HG03520 (cell line): ENCODE measurements around the gene MRC2.
"Not testable (repeated sequence)": the region's sequence is repeated elsewhere in the genome, so short reads cannot be mapped to it uniquely, and the experiment has no call there.

Experiments
- ATAC-seq: cut with Tn5 transposase; IDR thresholded peaks from one replicate; pipeline ENCODE4 v1.9.1; 2021; ENCODE audit warnings: mild to moderate bottlenecking, moderate library complexity; ENCODE audit not compliant: unreplicated experiment

The MRC2 gene

GRCh38 chr17:62676231-62676943 lies 48.9 kb downstream of the MRC2 start:
- ATAC-seq, result no peak

DNA sequence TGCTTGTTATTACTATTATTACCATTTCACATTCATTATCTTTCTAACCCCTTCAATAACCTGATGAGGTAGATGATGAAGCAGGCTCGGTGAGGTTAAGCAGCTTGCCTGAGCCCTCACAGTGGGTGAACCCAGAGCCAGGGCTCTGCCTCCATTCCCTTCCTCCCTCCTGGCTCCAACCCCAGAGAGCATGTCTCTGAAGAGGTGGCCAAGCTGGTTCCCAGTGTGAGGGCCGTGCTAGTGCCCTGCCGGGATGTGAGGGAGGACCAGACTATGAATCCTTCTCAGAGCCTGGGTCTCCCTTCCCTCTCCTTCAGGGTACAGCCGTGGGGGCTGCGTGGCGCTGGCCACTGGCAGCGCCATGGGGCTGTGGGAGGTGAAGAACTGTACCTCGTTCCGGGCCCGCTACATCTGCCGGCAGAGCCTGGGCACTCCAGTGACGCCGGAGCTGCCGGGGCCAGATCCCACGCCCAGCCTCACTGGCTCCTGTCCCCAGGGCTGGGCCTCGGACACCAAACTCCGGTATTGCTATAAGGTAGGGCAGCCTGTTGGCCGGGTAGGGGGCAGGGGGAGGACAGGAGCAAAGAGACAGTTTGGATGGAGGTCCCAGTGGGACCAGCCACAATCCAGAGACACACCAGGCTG lies 49.6 kb downstream of the MRC2 start:
- no peak for ATAC-seq

DNA sequence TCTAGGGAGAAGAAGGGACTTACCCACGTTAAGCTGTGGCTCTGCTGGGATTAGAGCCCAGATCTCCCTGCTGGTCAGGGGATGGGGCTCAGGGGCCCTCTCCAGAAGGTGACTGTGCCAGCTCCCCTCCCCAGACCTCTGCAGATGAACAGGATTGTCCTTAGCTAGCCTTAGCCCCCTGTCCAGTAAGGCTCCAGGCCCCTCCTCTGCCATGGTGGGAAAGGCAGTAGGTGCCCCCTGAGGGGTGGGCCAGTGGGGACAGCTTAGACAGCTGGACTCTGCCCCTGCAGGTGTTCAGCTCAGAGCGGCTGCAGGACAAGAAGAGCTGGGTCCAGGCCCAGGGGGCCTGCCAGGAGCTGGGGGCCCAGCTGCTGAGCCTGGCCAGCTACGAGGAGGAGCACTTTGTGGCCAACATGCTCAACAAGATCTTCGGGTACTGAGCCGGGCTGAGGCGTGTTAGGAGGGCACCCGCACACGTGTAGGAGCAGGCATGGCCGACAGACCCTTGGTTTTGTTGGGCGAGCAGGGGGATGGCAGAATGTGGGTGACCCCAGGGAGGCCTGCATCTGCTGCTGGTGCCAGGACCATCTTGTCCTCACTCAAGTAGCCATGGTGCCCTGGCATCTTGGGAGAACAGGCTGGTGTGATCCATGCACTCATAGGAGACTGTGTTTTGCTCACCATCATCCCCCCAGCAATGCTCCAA lies 50.9 kb downstream of the MRC2 start:
- no peak for ATAC-seq

GRCh38 chr17:62679866-62680377 lies 52.5 kb downstream of the MRC2 start:
- no peak for ATAC-seq

- no peak for ATAC-seq
Measured at GRCh38 chr17:62680541-62681052, 53.1 kb downstream of the MRC2 start.

GRCh38 chr17:62681061-62681938 lies 53.8 kb downstream of the MRC2 start:
- ATAC-seq, result no peak

GRCh38 chr17:62681939-62682381 lies 54.5 kb downstream of the MRC2 start:
- no peak for ATAC-seq

DNA sequence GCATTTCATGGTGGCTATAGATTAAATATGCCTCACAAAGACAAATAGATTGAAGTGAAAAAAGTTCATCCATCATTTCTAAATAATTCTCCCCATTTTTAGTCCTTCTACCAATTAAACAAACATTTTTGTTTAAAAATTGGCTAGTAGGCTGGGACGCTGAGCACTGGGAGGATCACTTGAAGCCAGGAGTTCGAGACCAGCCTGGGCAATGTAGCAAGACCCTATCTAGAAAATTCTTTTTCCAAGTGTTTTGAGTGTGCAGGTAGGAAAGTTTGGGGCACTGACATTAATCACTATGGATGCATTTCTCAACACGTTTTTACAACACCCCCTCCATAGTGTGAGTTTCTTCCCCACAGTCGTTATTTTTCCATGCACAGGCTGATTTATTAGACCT lies 56.7 kb downstream of the MRC2 start:
- no peak for ATAC-seq

DNA sequence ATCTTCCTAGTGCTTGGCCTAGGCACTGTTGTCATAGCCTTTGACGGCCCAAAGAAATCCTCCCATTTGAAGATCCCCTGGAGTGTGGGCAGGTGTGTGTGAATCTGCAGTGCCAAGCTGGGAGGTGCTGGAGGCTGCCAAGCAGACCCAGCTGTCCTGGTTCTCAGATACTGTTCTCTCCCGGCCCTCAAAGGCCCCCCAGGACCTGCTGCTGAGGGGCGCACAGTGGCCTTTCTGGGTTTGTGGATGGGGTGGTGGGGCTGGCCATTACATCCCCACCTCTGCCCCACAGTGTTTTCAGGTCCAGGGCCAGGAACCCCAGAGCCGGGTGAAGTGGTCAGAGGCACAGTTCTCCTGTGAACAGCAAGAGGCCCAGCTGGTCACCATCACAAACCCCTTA lies 60.5 kb downstream of the MRC2 start:
- no peak for ATAC-seq

- ATAC-seq, result no peak
Measured at GRCh38 chr17:62688398-62689160, 61.1 kb downstream of the MRC2 start.

- ATAC-seq, result no peak
Measured at GRCh38 chr17:62689441-62690167, 62.1 kb downstream of the MRC2 start.

DNA sequence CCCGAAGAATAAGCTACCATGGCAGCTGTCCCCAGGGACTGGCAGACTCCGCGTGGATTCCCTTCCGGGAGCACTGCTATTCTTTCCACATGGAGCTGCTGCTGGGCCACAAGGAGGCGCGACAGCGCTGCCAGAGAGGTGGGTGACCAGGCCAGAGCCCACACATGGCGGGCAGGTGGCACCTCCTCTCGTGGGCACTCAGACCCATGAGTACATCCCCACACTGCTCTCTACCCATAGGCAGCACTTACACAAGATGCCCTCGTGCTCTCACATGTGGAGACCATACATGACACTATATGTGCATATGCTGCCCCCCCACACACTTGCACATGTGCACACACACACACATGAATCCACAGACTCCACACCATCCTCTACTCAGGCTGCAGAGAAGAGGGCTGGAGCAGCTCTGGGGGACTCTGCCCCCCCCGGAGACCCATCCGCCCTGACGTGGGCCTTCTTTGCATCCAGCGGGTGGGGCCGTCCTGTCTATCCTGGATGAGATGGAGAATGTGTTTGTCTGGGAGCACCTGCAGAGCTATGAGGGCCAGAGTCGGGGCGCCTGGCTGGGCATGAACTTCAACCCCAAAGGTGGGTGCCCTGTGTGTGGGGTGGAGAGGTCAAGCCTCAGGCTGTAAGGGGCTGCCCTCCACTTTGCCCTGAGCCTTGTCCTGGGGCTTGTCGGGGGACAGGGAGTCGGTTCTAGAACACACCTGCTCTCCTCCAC lies 62.9 kb downstream of the MRC2 start:
- ATAC-seq, result no peak

DNA sequence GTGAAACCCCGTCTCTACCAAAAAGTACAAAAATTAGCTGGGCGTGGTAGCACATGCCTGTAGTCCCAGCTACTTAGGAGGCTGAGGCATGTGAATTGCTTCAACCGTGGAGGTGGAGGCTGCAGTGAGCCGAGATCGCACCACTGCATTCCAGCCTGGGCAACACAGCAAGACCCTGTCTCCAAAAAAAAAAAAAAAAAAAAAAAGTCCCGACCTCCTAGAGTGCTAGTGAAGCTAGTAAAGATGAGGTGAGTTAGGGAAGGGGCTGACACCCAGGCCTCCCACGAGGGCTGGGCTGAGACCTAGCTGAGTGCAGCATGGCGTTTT lies 64.1 kb downstream of the MRC2 start:
- not testable (repeated sequence) for ATAC-seq

DNA sequence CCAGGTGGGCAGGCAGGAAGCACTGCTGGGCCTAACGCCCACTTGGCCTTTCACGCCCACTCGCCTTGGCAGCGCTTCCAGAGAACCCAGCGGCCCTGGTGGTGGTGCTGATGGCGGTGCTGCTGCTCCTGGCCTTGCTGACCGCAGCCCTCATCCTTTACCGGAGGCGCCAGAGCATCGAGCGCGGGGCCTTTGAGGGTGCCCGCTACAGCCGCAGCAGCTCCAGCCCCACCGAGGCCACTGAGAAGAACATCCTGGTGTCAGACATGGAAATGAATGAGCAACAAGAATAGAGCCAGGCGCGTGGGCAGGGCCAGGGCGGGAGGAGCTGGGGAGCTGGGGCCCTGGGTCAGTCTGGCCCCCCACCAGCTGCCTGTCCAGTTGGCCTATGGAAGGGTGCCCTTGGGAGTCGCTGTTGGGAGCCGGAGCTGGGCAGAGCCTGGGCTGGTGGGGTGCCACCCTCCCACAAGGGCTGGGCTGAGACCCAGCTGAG lies 64.7 kb downstream of the MRC2 start:
- ATAC-seq, result no peak

GRCh38 chr17:62692721-62693431 lies 65.4 kb downstream of the MRC2 start:
- no peak for ATAC-seq

DNA sequence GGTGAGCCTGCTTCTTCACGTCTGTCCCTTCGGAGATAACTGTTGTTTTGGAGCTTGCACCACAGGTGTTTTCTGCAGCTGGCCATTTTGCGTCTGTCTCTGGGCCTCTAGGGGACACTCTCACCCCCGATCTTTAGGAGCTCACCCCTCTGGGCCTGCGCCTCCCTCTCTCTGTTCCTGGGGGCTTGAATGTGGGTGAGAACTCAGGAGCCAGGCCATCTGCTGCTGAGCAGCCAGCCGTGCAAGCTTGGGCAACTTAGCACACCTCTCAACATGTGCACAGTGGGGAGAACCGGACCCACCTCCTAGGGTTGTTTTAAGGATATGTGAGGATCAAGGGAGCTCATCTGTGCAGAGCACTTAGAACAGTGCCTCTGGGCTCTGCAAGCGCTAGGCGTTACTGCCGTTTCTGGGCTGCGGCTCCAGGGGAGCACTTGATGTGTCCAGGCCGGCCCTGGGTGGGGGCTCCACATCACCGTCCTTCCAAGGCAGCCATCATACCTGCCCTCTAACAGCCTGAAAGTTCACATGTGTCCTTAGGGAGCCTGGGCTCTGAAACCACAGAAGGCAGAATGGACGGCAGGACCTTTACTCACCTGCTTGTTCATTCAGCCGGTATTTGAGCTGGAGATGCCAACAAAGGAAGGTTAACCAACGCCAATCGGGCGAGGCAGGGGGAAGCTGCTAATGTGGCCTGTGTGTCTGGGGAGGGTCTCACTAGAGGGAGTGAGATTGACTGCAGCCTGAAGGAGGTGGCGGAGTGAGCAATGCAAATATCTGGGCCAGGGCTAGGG lies 66.3 kb downstream of the MRC2 start:
- no peak for ATAC-seq

GRCh38 chr17:62695093-62695738 lies 67.7 kb downstream of the MRC2 start:
- not testable (repeated sequence) for ATAC-seq
